GM18519 (cell line): Measurements from ENCODE around the gene UPB1.

ENCODE experiments used
- ATAC-seq: cut with Tn5 transposase; IDR thresholded peaks from one replicate; pipeline ENCODE4 v1.9.1; 2021; ENCODE audit warnings: mild to moderate bottlenecking, moderate library complexity; ENCODE audit not compliant: unreplicated experiment, low FRiP score

UPB1 gene

GRCh38 chr22:24494528-24495364 is at the start of gene UPB1:
Gene UPB1, plus strand, starts transcription at chr22:24495332. Its CDS starts 72 bp downstream, at chr22:24495404.
- ATAC-seq, result no peak

GRCh38 chr22:24445481-24446259 is 49.5 kb upstream of the UPB1 start:
- no peak for ATAC-seq

GRCh38 chr22:24446260-24446611 is 48.9 kb upstream of the UPB1 start:
- ATAC-seq, result no peak

GRCh38 chr22:24450610-24451009 is 44.5 kb upstream of the UPB1 start:
- ATAC-seq, result no peak

- no peak for ATAC-seq
Measured at GRCh38 chr22:24451162-24451561, 44.0 kb upstream of the UPB1 start.

GRCh38 chr22:24453853-24454252 is 41.3 kb upstream of the UPB1 start:
- no peak for ATAC-seq

- ATAC-seq, result no peak
Measured at GRCh38 chr22:24455039-24455438, 40.1 kb upstream of the UPB1 start.

- ATAC-seq, result no peak
Measured at GRCh38 chr22:24455751-24456426, 39.2 kb upstream of the UPB1 start.

- no peak for ATAC-seq
Measured at GRCh38 chr22:24457894-24458420, 37.2 kb upstream of the UPB1 start.

GRCh38 chr22:24459911-24460310 is 35.2 kb upstream of the UPB1 start:
- ATAC-seq, result no peak

GRCh38 chr22:24460418-24461089 is 34.6 kb upstream of the UPB1 start:
- no peak for ATAC-seq

GRCh38 chr22:24463071-24463760 is 31.9 kb upstream of the UPB1 start:
- ATAC-seq, result no peak

GRCh38 chr22:24465566-24465965 is 29.6 kb upstream of the UPB1 start:
- ATAC-seq, result no peak

GRCh38 chr22:24465975-24466374 is 29.2 kb upstream of the UPB1 start:
- ATAC-seq, result no peak

GRCh38 chr22:24466716-24467328 is 28.3 kb upstream of the UPB1 start:
- ATAC-seq, result no peak

GRCh38 chr22:24467340-24467739 is 27.8 kb upstream of the UPB1 start:
- ATAC-seq, result no peak

GRCh38 chr22:24471570-24471969 is 23.6 kb upstream of the UPB1 start:
- no peak for ATAC-seq

GRCh38 chr22:24473284-24473683 is 21.8 kb upstream of the UPB1 start:
- ATAC-seq, result no peak

GRCh38 chr22:24474221-24474620 is 20.9 kb upstream of the UPB1 start:
- ATAC-seq, result no peak
